Cerebellar nuclear complex (tissue), 1 donor: ENCODE data around the gene LHX4.

Experiments used
- DNase-seq, 2 experiments: peaks; one replicate each; lab custom pipeline; 2025; lab: John Stamatoyannopoulos, UW

LHX4 gene

DNA sequence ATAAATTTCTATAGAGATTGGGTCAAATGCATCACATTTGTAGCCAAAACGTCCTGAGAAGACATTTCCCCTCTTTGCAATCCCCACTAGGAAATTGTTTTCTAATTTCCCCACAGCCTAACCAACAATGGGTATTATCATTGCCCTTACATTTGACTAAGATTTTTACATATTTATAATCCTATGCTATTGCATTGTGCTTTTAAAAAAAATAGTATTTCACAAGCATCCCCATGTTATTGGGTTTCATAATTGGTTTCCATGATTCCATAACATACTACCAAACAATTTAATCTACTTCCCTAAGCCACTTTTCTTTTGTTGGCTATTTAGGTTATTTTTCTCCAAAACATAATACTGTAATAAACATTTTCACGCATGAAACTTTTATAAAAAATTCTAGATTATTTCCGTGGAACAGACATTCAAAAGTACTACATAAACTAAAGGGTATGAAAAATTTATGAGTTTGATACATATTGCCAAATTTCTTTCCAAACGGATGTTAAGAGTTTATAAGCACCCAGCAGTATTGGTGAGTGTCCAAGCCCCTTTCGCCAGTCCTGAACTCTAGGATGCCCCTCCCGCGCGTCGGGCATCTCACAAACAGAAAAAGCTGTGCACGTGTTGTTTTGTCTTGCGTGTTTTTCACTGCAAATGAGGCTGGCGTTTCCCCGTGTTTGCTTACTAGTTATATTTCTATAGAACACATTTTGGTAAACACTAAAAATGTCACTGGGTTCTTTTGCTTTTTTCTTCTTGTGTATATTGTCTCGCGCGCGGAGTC, 2.0 kb upstream of the LHX4 start:
- no peak for DNase-seq

DNA sequence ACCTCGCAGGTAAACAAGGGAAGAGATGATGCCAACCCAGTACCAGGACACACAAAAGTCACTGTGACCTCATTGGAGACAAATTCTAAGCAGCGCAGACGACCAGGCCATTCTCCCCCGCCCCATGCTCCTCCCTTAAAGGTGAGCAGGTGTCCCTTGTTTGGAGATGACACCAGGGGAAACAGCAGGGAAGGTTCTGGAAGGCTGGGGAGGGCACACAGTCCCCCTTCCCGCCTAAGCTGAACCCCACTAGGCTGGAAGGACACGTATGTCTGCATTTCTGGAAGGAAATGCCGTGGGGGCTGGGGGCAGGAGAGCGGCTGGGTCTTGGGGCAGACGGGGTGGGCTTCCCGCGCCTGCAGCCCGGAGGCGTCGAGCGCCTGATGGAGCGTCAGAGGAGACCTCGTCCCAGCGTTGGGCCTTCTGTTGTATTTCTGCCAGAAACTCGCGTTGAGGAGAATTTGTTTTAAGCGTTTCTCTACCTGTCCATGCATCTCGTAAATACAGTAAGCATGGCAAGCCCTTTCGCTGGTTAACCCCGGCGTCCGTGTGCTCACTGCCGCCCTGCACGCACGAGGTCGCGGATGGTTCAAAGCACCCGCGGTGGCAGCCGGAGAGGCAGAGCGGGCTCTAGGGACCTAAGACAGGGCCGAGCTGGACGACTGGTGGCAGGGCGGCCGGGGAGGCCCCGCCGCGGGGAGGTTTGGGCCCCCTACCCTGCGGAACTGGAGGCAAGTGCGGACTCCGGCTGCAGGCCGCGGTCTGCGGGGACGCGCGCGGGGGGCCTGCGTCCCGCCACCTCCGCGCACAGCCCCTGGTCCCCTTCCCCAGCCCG, 1.2 kb upstream of the LHX4 start:
- DNase-seq = no peak

DNA sequence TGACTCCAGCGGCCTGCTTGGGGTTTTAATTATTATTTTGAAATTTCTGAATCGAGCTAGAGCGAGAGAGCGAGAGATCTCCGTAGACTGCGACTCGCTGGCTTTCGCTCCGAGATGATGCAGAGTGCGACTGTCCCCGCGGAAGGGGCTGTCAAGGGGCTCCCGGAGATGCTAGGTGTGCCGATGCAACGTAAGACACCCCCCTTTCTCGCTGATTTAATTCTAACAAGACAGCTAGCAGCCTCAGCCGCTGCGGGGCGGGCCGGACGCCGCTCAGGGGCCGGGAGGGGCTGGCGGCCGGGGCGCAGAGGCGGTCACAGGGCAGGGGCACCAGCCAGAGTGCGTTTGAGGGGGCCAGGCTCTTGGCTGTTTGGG, 339 bp downstream of the LHX4 start:
- no peak for DNase-seq

DNA sequence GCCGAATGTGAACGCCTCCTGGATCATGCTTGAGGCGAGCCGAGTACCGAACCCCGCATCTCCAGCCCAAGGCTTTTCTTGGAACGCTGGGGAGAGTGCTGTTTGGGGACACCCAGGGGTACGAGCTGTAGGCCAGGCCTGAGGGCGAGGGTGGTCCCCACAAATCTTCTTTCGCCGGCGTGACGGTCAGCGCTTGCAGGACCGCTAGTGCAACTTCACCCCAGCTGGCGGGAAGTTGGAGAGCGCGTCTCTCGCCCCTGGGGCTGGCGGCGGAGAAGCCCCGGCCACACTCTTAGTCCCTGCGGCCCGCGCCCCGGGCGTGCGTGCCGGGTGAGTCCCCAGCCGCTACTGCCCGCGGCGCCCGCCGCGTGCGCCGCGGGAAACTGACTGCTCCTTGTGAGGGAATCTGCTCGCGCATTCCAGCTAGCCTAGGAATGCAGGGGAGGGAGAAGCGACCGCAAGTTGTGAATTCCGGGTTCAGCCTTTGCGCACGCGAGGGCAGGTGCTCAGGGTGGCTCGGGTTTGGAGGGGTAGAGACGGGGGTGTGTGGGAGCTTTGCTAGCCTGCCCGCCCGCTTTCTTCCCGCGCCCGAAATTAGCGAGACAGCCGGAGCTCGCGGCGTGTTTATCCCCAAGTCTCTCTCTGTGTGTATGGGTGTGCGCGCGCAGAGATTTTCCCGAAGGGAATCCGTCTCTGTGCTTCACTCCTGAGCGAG, 884 bp downstream of the LHX4 start:
- no peak for DNase-seq

DNA sequence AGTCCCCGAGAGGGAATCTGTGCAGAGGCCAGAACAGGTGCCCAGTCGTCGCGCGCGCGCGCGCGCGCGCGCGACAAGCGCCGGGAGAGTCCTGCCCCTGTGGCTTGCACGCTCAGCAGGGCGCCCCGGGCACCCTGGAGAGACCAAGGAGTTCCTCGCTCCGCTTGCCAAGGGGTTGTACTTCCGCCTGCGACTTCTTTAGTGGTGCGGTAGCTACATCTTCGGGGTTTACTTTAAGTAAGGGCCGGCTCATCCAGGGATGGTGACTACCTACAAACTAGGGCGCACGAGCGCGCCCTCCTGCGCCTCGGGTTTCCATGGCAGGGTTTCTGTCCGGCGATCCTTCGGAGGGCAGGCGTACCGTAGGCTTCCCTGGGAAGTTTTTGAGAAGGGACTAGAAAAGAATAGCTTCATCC, 1.4 kb downstream of the LHX4 start:
- DNase-seq = no peak

DNA sequence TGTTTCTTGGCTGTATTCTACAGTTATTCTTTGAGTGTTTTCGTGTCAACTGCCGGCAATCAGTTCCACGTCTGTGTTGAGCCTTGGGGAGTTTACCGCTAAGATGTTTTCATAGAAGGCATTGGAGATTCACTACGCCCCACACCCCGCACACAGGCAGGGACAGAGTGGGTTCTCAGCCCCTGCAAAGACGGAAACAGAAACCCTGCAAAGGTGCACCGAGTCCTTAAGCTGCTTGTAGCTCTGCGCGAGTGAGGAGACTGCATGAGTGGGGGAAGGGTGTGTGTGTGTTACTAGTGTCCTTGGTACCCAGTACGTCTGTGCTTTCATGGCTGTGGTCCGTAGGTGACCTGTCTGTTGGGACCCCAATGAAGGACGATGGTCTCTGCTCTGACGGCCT, 1.9 kb downstream of the LHX4 start:
- DNase-seq = no peak

DNA sequence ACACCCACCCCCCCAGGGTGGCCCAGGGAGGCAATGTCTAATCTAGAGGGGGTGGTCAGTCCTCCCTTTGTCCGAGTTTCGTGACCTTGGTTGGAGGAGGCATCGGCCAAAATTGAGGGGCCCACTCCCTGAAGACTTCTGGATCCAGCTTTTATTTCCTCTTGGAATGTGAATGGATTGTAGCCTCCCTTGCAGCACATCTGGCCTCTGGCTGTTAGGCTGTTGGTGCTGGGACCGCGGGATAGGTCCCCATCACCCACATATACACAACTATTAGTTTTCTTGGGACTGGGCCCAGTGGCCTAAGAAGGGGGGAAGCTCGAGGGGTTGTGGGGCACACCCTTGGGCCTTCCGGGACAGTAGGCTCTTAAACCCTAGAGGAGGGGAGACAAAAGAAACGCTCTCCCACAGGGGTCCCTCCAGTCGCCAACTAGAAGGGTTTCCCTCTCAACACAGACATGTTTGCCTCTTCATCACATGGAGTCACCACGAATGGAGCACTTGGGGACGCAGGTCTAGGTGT, 2.5 kb downstream of the LHX4 start:
- DNase-seq = no peak

DNA sequence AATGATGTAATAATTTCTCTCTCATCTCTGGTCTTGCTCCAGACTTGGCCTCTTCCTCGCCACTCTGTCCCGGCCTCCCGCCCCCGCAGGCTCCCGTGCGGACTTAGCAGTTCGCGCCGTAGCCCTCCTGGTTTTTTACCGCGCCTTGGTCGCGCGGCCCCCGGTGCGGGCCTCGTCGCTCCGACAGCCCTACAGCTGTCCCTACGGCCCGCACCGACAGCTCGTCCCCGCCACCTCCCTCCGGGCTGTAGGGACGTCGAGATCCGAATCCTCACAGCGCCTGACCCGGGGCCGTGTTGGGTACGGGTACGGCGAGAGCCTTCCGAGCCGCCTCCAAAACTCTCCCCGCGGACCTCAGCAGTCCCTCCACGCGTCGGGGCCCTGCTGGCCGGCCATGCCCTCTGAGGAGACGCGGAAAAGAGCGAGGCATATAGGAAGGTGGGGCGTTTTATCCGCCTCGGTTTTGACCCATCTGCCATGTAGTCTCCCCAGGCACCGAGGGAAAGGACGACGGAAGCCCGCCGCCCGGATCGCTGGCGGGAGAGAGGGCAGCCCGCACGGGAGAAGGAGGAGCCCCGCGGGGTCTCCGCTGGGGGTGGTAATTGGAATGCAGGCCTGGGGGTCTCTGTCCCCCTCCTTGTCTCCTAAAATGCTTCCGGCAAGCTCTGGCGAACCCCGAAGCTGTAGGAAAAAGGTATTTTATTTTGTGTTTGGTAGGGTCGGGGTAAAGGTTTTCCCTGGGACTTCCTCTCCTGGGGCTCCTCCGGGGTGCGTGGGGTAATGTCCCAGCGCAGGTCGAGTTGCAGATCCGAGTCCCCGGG, 3.3 kb downstream of the LHX4 start:
- no peak for DNase-seq

DNA sequence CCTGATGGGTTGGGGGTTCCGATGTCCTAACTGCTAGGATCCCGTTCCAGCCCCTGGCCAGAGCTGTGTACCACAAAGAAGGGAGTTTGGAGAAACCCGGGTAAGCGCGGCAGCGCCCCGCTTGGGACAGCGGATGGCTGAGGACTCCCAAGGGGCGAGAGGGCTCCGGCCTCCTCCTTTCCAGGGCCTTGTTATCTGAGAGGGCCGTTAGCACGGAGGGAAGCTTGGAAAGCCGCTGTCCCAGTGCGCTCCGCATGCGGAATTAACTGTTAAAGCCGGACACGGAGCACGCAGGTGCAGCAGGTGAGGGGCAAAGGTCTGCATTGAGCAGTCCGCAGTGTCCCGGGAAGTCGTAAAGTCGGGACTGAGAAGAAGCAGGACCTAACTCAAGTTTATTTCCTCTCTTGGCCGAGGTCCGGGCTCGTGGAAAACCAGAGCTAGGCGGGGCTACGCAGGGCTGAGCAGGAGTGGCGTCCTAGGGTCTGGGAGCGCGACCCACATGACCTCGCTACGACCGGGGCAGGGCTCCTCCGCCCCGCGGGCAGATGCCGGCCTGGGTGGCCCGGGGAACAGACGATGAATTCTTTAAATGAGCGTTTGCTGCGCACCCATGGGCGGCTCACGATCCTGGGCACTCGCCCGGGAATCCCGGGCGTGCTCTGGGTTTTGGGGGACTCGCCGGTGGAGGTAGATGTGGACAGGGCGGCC, 4.5 kb downstream of the LHX4 start:
- DNase-seq = no peak

DNA sequence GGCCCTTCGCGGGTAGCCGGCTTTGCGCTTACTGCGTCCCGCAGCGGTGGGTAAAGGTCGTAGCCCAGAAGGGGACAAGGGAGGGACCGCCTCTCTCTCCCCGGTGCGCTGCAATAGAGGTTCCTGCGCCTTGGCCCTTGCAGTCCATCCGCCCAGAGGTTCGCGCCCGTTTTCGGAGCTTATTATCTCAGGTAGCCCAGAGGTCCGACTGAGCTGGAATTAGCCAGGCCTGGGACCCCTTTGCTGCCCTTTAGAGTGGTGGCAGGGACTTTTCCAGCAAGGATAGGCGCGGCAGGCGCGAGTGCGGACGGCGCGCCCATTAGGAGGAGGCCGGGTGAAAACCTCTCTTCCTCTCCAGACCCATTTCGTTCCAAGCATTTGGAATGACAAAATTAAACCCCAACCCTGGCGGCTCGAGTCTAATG, 5.0 kb downstream of the LHX4 start:
- DNase-seq = no peak

DNA sequence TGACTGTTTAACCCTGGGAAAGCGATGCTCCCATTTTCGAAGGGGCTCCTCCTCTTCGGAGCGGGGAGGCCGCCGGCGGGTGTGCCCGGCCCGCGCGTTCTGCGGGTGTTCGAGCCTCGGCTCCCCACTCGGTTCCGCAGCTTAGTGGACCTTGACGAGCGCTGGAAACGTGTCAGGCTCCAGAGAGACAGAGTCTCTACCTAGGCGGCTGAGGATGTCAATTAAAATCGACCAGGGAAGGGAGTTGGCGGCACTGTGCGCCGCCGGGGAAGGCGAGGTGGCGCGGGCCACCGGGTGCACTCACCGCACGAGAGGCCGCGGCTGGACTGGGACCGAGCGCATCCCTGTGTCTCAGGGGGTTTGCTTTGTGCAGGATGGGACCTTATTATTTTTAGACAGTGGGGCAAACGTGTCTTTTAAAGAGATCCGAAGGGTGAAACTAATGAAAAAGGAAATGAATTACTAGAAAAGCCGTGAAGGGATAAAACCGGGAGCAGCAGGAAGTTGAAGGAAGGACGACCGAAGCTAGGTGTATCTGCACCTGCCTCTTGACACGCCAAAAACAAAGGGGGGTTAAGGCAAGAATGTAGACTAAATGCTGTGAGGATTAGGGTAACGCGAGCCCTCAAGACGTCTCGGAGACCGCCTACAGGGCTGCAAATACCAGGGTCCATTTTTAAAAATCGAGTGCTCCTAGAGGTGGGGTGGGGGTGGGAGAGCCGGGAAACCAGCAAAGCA, 5.6 kb downstream of the LHX4 start:
- DNase-seq = no peak

DNA sequence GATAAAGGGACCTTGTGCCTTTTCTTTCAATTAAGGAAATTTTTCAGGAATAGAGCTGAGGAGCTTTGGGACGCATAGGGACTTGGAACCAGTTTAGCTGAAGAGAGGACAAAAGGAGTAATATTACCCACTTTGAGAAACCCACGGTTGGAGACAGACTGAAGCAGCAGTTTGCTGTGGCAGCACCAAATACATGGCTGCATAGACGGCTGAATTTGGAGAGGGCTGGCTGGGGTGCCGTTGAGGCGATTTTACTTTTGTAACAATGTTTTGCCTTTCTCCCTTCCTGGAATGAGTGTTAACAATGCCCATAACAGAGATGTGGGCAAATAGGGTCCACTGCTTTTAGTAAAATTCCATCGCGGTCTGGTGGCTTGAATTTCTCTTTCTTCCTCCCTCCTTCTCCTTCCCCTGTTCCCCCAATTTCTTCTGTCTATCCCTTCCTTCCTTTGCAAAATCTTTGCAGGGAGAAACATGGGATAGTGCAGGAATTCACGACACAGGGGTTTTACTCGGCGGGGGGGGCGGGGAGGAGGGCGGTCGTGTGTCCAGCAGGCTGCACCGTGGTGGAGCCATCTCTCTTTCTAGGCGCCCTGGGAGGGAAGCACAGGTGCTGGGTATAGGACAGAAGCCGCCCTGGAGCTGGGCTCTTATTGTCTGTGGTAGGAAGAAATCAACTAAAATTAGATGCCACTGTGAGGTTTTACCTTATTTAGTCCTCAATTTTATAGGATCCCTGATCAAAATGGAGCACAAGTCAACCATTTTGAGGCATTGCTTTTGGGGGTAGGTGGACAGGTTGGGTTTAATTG, 6.8 kb downstream of the LHX4 start:
- DNase-seq = no peak

DNA sequence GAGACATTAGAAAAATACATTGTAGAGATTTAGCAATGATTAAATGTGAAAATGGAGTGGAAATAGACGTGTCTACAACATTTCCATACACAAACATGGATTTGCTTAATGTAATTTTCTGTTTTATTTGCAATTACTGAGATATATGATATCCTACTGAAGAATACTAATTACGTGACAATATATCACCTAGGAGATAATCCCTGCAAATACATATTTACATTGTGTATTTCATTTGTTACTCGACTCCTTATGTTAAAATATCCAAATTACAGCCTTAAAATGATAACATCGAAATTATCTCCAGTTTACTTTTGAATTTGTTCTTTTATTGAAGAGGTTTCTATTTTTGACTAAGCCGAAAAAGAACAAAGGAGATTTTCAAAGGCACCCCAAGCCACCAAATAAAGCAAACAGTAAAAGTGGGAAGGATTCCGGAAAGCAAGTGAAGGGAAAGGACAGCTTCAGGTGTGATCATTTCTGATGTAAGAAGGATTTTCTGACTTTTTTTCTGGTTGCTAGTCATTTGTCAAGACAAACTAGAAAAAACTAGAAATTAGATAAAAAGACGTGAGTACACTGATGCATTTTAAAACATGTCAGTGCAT, 7.9 kb downstream of the LHX4 start:
- DNase-seq = no peak

DNA sequence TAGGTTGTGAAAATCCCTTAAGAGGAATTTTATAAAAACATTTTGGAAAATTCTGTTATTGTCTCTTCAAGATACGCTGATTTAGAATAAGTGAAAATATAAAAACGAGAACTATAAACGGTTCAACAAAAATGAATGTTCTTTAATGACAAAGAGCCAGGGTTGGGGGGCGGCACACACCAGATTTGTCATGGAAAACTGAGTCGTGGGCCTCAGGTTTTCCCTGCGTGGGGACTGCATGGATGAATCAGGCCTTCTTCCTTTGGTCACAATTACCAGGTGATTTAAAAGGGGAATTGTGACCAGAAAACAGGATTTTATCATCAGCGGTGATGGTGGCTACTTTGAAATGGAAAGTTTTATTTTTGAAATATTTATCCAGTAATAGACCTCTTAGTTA, 8.6 kb downstream of the LHX4 start:
- DNase-seq = no peak

DNA sequence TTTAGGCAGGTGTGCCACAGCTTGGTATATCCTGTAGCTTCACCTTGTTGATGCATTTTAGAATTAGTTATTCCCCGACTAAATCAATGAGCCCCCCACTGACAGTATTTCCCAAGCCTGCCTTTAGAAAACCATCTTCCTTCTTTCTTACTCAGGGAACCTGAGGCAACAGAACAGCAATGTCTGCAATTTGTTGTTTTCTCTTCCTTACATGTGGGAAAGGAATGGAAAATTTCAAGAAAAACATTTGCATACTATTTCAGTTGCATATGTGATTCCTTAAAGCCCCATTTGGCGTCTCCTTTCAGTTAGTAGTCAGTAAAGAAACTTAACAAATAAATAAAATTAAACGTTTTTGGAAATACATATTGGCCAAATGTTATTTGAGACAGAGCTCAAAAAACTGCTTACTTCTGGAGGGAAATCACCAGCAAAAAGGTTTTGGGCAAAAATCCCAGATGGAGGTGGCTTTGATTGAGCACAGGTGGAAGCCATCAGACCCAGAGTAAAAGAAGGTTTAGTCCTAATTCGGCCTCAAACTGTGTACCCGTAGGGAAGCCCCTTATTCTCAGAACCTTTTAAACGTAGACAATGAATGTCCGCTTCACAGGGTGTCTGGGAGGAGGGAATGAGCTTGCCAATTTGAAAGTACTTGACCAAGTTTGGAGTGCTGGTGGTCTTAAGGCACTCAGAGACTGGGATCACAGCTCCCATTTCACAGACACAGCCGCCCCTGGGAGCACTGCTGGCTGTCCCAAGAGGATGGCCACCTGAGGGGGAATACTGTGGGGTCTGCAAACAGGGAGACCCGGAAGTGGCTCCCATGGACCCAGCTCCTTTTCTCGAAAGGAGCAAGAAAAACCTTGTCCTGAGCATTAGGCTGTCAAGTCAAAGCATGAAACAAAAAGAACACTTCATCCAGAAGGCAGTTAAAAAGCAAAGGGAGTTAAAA, 9.4 kb downstream of the LHX4 start:
- DNase-seq = no peak

DNA sequence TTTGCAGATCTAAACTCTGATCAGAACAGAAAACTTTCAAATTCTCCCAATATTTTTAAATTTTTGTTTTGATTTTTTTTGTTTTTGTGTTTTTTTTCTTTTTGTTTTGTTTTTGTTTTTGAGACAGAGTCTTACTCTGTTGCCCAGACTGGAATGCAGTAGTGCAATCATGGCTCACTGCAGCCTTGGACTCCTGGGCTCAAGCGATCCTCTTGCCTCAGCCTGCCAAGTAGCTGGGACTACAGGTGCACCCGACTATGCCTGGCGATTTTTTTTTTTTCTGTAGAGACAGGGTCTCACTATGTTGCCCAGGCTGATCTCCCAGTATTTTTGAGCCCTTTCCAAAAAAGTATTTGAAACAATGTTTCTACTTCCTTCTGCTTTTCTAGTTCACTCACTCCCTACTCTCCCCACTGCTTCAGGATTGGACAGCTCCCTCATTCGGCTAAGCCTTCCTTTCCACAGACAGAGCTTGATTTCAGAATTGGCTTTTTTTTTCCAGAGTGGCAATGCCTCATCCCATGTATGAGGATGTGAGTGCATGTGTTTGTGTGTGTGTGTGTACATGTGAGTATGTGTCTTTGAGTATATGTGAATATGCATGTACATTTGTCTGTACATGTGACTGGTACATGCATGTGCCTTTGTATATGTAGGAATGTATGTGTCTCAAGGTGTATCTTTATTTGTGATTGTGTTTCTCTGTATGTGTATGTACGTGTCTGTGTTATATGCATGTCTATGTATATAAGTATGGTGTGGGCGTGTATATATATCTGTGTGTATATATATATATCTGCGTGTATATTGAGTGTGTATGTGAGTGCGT, 11.9 kb downstream of the LHX4 start:
- DNase-seq = no peak
